Suprapubic skin (tissue), 4 donors: ENCODE results near the gene STKLD1. TPM values are rescaled to one million over a fixed set of nuclear protein-coding genes. Genes with fewer than 3 reads are reported as not detected.
"Not testable (repeated sequence)": the region's sequence is repeated elsewhere in the genome, so short reads cannot be mapped to it uniquely, and the experiment has no call there.

Experiments used
- DNase-seq, 2 donors: peaks; one replicate each; pipeline ENCODE4 v3.0.0-alpha.2; 2019; ENCODE audit warnings: low spot score in 2 of 2
- H3K27ac ChIP-seq: fragments of 200-600 bp; sonication (generic); one replicate; pipeline ENCODE4 v1.5.1; 2019
- H3K27me3 ChIP-seq: fragments of 200-600 bp; sonication (generic); one replicate; pipeline ENCODE4 v1.5.1; 2019
- H3K36me3 ChIP-seq: fragments of 200-600 bp; sonication (generic); one replicate; pipeline ENCODE4 v1.5.1; 2019
- H3K4me1 ChIP-seq: fragments of 200-600 bp; sonication (generic); one replicate; pipeline ENCODE4 v1.5.1; 2019
- H3K4me3 ChIP-seq: fragments of 200-600 bp; sonication (generic); one replicate; pipeline ENCODE4 v1.5.1; 2019; ENCODE audit warnings: mild to moderate bottlenecking
- H3K9me3 ChIP-seq: fragments of 200-600 bp; sonication (generic); one replicate; pipeline ENCODE4 v1.5.1; 2019
- EP300 ChIP-seq: sonication (generic); formaldehyde crosslinking; IDR thresholded peaks from one replicate; pipeline ENCODE4 v1.6.1; 2017; ENCODE audit warnings: antibody characterized with exemption
- POLR2A ChIP-seq, 2 donors: fragments of 450-650 bp; IDR thresholded peaks; one replicate each; pipeline ENCODE4 v1.6.1; 2017; ENCODE audit warnings: antibody characterized with exemption in 2 of 2, mild to moderate bottlenecking in 2 of 2, moderate library complexity in 2 of 2
- POLR2AphosphoS5 ChIP-seq, 3 donors: sonication (generic); formaldehyde crosslinking; IDR thresholded peaks; one replicate each; pipeline ENCODE4 v1.6.1; 2017; ENCODE audit warnings: antibody characterized with exemption in 3 of 3
- WGBS: methylation state at CpG from one replicate; pipeline ENCODE4 v1.1.5; 2018; 5-methylcytosine and 5-hydroxymethylcytosine counted together
- total RNA-seq, 4 donors: library from RNA; depleted of rRNA; stranded (reverse); fragments of >200 nt; gene quantifications; one replicate each; pipeline ENCODE4 v1.1.0, GENCODE V29; 2016
- TF ChIP-seq, protein P1 (sequence below), 2 donors: fragments of 200-600 bp in 1 of 2; fragments of 450-650 bp in 1 of 2; sonication (generic) in 1 of 2; IDR thresholded peaks; one replicate each; pipeline ENCODE4 v1.5.1; 2016 to 2019; ENCODE audit warnings: antibody characterized with exemption in 2 of 2, mild to moderate bottlenecking in 1 of 2, moderate library complexity in 1 of 2

The STKLD1 gene
- total RNA-seq, 4 donors from 2014 or later = 1.8 to 4.2 (median 2.3) TPM; not detected in 1

DNA sequence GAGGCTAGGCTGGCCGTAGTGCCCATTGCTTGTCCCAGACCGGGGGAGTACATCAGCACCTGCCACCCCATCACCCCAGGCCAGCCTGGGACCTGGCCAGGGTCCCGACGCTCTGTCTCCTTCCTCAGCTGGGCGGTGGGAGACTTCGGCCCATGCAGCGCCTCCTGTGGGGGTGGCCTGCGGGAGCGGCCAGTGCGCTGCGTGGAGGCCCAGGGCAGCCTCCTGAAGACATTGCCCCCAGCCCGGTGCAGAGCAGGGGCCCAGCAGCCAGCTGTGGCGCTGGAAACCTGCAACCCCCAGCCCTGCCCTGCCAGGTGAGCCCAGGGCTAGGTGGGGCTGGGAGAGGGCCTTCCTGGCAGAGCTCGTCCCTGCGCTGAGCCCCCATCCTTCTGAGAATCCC is 67.1 kb downstream of the STKLD1 start:
- TF ChIP-seq, protein P1, sequence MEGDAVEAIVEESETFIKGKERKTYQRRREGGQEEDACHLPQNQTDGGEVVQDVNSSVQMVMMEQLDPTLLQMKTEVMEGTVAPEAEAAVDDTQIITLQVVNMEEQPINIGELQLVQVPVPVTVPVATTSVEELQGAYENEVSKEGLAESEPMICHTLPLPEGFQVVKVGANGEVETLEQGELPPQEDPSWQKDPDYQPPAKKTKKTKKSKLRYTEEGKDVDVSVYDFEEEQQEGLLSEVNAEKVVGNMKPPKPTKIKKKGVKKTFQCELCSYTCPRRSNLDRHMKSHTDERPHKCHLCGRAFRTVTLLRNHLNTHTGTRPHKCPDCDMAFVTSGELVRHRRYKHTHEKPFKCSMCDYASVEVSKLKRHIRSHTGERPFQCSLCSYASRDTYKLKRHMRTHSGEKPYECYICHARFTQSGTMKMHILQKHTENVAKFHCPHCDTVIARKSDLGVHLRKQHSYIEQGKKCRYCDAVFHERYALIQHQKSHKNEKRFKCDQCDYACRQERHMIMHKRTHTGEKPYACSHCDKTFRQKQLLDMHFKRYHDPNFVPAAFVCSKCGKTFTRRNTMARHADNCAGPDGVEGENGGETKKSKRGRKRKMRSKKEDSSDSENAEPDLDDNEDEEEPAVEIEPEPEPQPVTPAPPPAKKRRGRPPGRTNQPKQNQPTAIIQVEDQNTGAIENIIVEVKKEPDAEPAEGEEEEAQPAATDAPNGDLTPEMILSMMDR (IDR thresholded peaks at IDR 0.05) = no peak
- no peak for TF ChIP-seq POLR2AphosphoS5 (IDR thresholded peaks at IDR 0.05)
- no peak for TF ChIP-seq POLR2A (IDR thresholded peaks at IDR 0.05)
- TF ChIP-seq EP300 = no peak
- Histone ChIP-seq H3K9me3 (no peaks in the 10 kb centered on the region), H3K27ac (no peak overlapping the region), H3K27me3 (no peaks in the 10 kb centered on the region), H3K4me3 (no peak overlapping the region), H3K4me1 (no peaks in the 10 kb centered on the region), H3K36me3 (no peaks in the 10 kb centered on the region)
- no peak for DNase-seq
- WGBS = no CpG with 5 or more reads among the region's 15 CpGs

GRCh38 chr9:133443982-133444381 is 67.8 kb downstream of the STKLD1 start:
- TF ChIP-seq POLR2A (IDR thresholded peaks at IDR 0.05) (no peak), POLR2AphosphoS5 (IDR thresholded peaks at IDR 0.05) (no peak), EP300 (no peak)
- TF ChIP-seq, protein P1 (IDR thresholded peaks at IDR 0.05) = no peak
- Histone ChIP-seq H3K9me3 (no peaks in the 10 kb centered on the region), H3K27me3 (no peaks in the 10 kb centered on the region), H3K27ac (no peak overlapping the region), H3K4me1 (no peaks in the 10 kb centered on the region), H3K36me3 (no peaks in the 10 kb centered on the region), H3K4me3 (no peak overlapping the region)
- DNase-seq = no peak
- 86% methylated on average over 8 of the region's 8 CpGs for WGBS

GRCh38 chr9:133445293-133445969 is 69.3 kb downstream of the STKLD1 start:
- Histone ChIP-seq H3K36me3 (no peaks in the 10 kb centered on the region), H3K4me3 (no peak overlapping the region), H3K4me1 (no peaks in the 10 kb centered on the region), H3K27ac (no peak overlapping the region), H3K27me3 (no peaks in the 10 kb centered on the region), H3K9me3 (no peaks in the 10 kb centered on the region)
- no peak for DNase-seq
- 72% methylated on average over 7 of the region's 23 CpGs for WGBS
- TF ChIP-seq POLR2AphosphoS5 (IDR thresholded peaks at IDR 0.05) = no peak
- TF ChIP-seq, protein P1 (IDR thresholded peaks at IDR 0.05) = no peak
- no peak for TF ChIP-seq POLR2A (IDR thresholded peaks at IDR 0.05)
- TF ChIP-seq EP300 = no peak

DNA sequence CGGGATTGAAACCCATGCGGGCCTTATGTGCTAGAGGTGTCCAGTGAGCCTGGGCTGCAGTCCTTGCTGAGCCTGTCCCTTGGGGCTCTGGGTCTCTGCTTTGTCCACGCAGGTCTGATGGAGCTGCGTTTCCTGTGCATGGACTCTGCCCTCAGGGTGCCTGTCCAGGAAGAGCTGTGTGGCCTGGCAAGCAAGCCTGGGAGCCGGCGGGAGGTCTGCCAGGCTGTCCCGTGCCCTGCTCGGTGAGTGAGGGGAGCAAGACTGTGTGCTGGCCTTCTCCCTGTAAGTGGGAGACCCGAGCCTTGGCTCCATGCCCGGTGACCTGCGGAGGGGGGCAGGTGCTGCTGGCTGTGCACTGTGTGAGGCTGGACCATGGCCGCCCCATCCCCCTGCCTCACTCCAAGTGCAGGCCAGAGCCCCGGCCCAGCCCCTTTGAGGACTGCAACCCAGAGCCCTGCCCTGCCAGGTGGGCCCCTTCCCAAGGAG is 72.4 kb downstream of the STKLD1 start:
- TF ChIP-seq, protein P1 (IDR thresholded peaks at IDR 0.05) = no peak
- no peak for TF ChIP-seq EP300
- TF ChIP-seq POLR2AphosphoS5 (IDR thresholded peaks at IDR 0.05) = no peak
- no peak for TF ChIP-seq POLR2A (IDR thresholded peaks at IDR 0.05)
- Histone ChIP-seq H3K4me1 (no peaks in the 10 kb centered on the region), H3K4me3 (no peak overlapping the region), H3K9me3 (no peaks in the 10 kb centered on the region), H3K36me3 (no peaks in the 10 kb centered on the region), H3K27me3 (no peaks in the 10 kb centered on the region), H3K27ac (no peak overlapping the region)
- WGBS = 73% methylated on average over 4 of the region's 13 CpGs
- DNase-seq = no peak

- Histone ChIP-seq H3K27ac (no peak overlapping the region), H3K4me1 (no peaks in the 10 kb centered on the region), H3K27me3 (no peaks in the 10 kb centered on the region), H3K9me3 (no peaks in the 10 kb centered on the region), H3K4me3 (no peak overlapping the region), H3K36me3 (no peaks in the 10 kb centered on the region)
- 79% methylated on average over 9 of the region's 12 CpGs for WGBS
- TF ChIP-seq POLR2AphosphoS5 (IDR thresholded peaks at IDR 0.05) = no peak
- TF ChIP-seq, protein P1 (IDR thresholded peaks at IDR 0.05) = no peak
- TF ChIP-seq POLR2A (IDR thresholded peaks at IDR 0.05) = no peak
- TF ChIP-seq EP300 = no peak
- no peak for DNase-seq
These were observed 73.6 kb downstream of the STKLD1 start for GRCh38 chr9:133449760-133450159.

DNA sequence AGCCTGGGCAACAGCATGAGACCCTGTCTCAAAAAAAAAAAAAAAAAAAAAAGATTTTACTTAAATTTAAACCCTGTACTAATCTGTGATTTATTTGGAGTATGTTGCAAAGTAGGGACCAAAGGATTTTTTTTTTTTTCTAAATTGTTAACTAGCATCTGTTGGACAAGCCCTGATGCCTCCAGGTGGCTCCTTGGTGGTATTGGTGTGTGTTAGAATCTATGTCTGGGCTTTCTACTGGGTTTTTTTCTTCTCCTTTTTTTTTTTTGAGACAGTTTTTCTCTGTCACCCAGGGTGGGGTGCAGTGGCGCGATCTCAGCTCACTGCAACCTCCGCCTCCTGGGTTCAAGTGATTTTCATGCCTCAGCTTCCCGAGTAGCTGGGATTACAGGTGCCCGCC is 75.7 kb downstream of the STKLD1 start:
- not testable (repeated sequence) for H3K9me3 ChIP-seq, H3K4me3 ChIP-seq, H3K27ac ChIP-seq, H3K36me3 ChIP-seq, H3K27me3 ChIP-seq, DNase-seq, H3K4me1 ChIP-seq
- WGBS = 96% methylated on average over 5 of the region's 5 CpGs
